Measurements from ENCODE around the gene EMX2.

The EMX2 gene

DNA sequence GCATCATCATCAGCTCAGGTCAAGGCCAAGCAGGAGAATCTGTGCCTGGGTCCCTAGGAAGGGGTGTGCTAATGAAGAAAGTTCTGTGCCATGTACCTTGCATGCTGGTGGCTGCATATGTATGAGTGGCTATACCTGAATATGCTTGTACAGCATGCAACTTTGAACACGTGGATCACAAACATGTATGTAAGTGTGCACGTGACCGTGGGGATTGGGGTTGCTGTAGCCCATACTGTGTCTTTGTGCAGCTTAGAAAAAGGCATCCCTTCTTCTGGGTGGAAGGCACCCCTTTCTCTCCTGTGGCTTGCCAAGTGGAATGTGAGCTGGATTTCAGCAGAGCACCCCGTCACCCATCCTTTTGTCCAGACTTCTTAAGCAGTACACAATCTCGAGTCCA is 13.8 kb downstream of the EMX2 start:
- no peak overlapping the region for H3K27ac ChIP-seq (ENCODE audit: low read depth, low read length)
- H3K27me3 ChIP-seq (ENCODE audit: control insufficient read depth, low read length): no peaks in the 10 kb centered on the region
- no peaks in the 10 kb centered on the region for H3F3A ChIP-seq (ENCODE audit: control insufficient read depth, insufficient read depth)
- no peaks in the 10 kb centered on the region for H3K36me3 ChIP-seq (ENCODE audit: control insufficient read depth, low read length)
- no peak for TF ChIP-seq CTCF (IDR thresholded peaks at IDR 0.05; ENCODE audit: low read depth, low read length, poor library complexity, severe bottlenecking)
- no peak for TF ChIP-seq EZH2phosphoT487 (IDR thresholded peaks at IDR 0.05; ENCODE audit: borderline replicate concordance, low read length)
- H3K4me2 ChIP-seq (ENCODE audit: low read length): no peak overlapping the region
- no peaks in the 10 kb centered on the region for H4K20me1 ChIP-seq (ENCODE audit: control insufficient read depth, insufficient read depth, low read depth, low read length)
- H3K9me2 ChIP-seq (replicated peaks; ENCODE audit: control insufficient read depth, low read length): no peaks in the 10 kb centered on the region
- no peaks in the 10 kb centered on the region for H3K9me3 ChIP-seq (ENCODE audit: control insufficient read depth, insufficient read depth, low read length)
- no peaks in the 10 kb centered on the region for H3K79me2 ChIP-seq (ENCODE audit: control insufficient read depth, low read length)
- no peak overlapping the region for H3K4me3 ChIP-seq (ENCODE audit: low read length)
- H3K4me1 ChIP-seq (ENCODE audit: control insufficient read depth, low read length): no peaks in the 10 kb centered on the region

DNA sequence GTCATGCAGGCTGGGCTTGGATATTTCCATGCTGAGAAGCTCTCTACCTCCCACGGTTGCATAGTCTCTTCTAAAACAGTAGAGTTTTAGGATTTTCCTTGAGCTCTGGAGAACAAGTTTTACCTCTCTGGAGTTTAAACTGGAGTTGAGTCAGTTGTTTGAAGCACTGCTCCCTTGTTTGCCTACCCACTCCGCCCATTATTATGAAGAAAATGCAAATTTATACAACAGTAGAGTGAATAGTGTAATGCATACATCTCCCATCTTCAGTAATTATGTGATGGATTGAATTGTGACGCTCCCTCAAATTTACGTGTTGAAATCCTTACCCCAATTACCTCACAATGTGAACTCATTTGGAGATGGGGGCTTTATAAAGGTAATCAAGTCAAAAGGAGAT is 17.2 kb downstream of the EMX2 start:
- Histone ChIP-seq H3K4me3 (ENCODE audit: low read length) (no peak overlapping the region), H4K20me1 (ENCODE audit: control insufficient read depth, insufficient read depth, low read depth, low read length) (no peaks in the 10 kb centered on the region), H3K27me3 (ENCODE audit: control insufficient read depth, low read length) (no peaks in the 10 kb centered on the region), H3K9me3 (ENCODE audit: control insufficient read depth, insufficient read depth, low read length) (no peaks in the 10 kb centered on the region), H3F3A (ENCODE audit: control insufficient read depth, insufficient read depth) (no peaks in the 10 kb centered on the region), H3K27ac (ENCODE audit: low read depth, low read length) (no peak overlapping the region), H3K79me2 (ENCODE audit: control insufficient read depth, low read length) (no peaks in the 10 kb centered on the region), H3K36me3 (ENCODE audit: control insufficient read depth, low read length) (no peaks in the 10 kb centered on the region), H3K9me2 (replicated peaks; ENCODE audit: control insufficient read depth, low read length) (no peaks in the 10 kb centered on the region), H3K4me1 (ENCODE audit: control insufficient read depth, low read length) (no peaks in the 10 kb centered on the region), H3K4me2 (ENCODE audit: low read length) (no peak overlapping the region)
- TF ChIP-seq EZH2phosphoT487 (IDR thresholded peaks at IDR 0.05; ENCODE audit: borderline replicate concordance, low read length): no peak
- TF ChIP-seq CTCF (IDR thresholded peaks at IDR 0.05; ENCODE audit: low read depth, low read length, poor library complexity, severe bottlenecking): no peak

DNA sequence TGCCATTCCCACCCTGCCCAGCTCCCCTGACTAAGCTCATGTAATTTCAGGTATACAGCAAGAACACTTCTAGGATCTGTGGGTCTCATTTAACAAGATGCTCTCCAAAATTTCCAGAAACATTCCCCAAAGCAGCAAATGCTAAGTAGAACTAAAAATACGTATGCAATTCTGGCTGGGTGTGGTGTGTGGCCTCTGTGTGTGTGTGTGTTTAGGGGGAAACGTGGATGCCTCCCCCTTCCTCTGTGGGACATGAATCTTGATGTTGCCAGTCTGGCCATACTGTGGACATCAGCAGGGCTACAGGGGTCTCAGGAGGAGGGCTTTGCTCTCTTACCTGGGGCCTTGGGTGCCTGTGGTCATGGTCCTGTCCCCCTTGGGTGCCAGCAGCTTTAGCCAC is 18.4 kb downstream of the EMX2 start:
- TF ChIP-seq EZH2phosphoT487 (IDR thresholded peaks at IDR 0.05; ENCODE audit: borderline replicate concordance, low read length) (no peak), CTCF (IDR thresholded peaks at IDR 0.05; ENCODE audit: low read depth, low read length, poor library complexity, severe bottlenecking) (no peak)
- no peaks in the 10 kb centered on the region for H3K9me2 ChIP-seq (replicated peaks; ENCODE audit: control insufficient read depth, low read length)
- no peaks in the 10 kb centered on the region for H4K20me1 ChIP-seq (ENCODE audit: control insufficient read depth, insufficient read depth, low read depth, low read length)

GRCh38 chr10:117562220-117562619 is 19.7 kb downstream of the EMX2 start:
- Histone ChIP-seq H3K4me2 (ENCODE audit: low read length) (no peak overlapping the region), H3K79me2 (ENCODE audit: control insufficient read depth, low read length) (no peaks in the 10 kb centered on the region)
- TF ChIP-seq CTCF (IDR thresholded peaks at IDR 0.05; ENCODE audit: low read depth, low read length, poor library complexity, severe bottlenecking): no peak
- no peak for TF ChIP-seq EZH2phosphoT487 (IDR thresholded peaks at IDR 0.05; ENCODE audit: borderline replicate concordance, low read length)

More for the DNA sequence above, 18.4 kb downstream of the EMX2 start:
- no peaks in the 10 kb centered on the region for H3K36me3 ChIP-seq (ENCODE audit: control insufficient read depth, low read length)
- H3K27ac ChIP-seq (ENCODE audit: low read depth, low read length): no peak overlapping the region
- no peaks in the 10 kb centered on the region for H3K9me3 ChIP-seq (ENCODE audit: control insufficient read depth, insufficient read depth, low read length)
- H3F3A ChIP-seq (ENCODE audit: control insufficient read depth, insufficient read depth): no peaks in the 10 kb centered on the region
- H3K27me3 ChIP-seq (ENCODE audit: control insufficient read depth, low read length): no peaks in the 10 kb centered on the region
- no peaks in the 10 kb centered on the region for H3K4me1 ChIP-seq (ENCODE audit: control insufficient read depth, low read length)
- H3K79me2 ChIP-seq (ENCODE audit: control insufficient read depth, low read length): no peaks in the 10 kb centered on the region
- H3K4me3 ChIP-seq (ENCODE audit: low read length): no peak overlapping the region
- no peak overlapping the region for H3K4me2 ChIP-seq (ENCODE audit: low read length)

More at GRCh38 chr10:117562220-117562619, 19.7 kb downstream of the EMX2 start:
- Histone ChIP-seq H3K27ac (ENCODE audit: low read depth, low read length) (no peak overlapping the region), H3K4me1 (ENCODE audit: control insufficient read depth, low read length) (no peaks in the 10 kb centered on the region), H3K4me3 (ENCODE audit: low read length) (no peak overlapping the region), H3K9me3 (ENCODE audit: control insufficient read depth, insufficient read depth, low read length) (no peaks in the 10 kb centered on the region), H4K20me1 (ENCODE audit: control insufficient read depth, insufficient read depth, low read depth, low read length) (no peaks in the 10 kb centered on the region), H3K9me2 (replicated peaks; ENCODE audit: control insufficient read depth, low read length) (no peaks in the 10 kb centered on the region), H3K36me3 (ENCODE audit: control insufficient read depth, low read length) (no peaks in the 10 kb centered on the region), H3K27me3 (ENCODE audit: control insufficient read depth, low read length) (no peaks in the 10 kb centered on the region), H3F3A (ENCODE audit: control insufficient read depth, insufficient read depth) (no peaks in the 10 kb centered on the region)
